ENCODE measurements around the gene RBM18. TPM values are rescaled to one million over a fixed set of nuclear protein-coding genes. Genes with fewer than 3 reads are reported as not detected.

Gene RBM18
- total RNA-seq, 1 experiment from 2014 or later, result 19.2 TPM

- intact Hi-C loops (cut with micrococcal nuclease; ENCODE audit: unreplicated experiment), result no loop called here
- no peak for DNase-seq (ENCODE audit: low read depth, low spot score)
- Histone ChIP-seq H3K27ac (ENCODE audit: low read length) (no peak overlapping the region), H3K4me3 (ENCODE audit: low read depth in 2 of 2, low read length in 2 of 2) (no peak overlapping the region), H3K27me3 (ENCODE audit: control insufficient read depth, insufficient read depth, low read length) (no peaks in the 10 kb centered on the region), H3K4me1 (ENCODE audit: control insufficient read depth, insufficient read depth, low read length) (no peaks in the 10 kb centered on the region), H3K36me3 (ENCODE audit: control insufficient read depth, insufficient read depth, low read length) (peaks cover 4% of the 10 kb centered on the region; the same call in 1 of the 2 replicates), H3K9me3 (ENCODE audit: control insufficient read depth, insufficient read depth, low read depth, low read length) (no peaks in the 10 kb centered on the region)
- ChIA-PET POLR2A (no interaction called here), CTCF (no interaction called here)
- in situ Hi-C loops (cut with HindIII; ENCODE audit: low pct_unique_long_range_greater_than_20kb, low sequenced_read_pairs), result no loop called here
- no peak for ATAC-seq
- TF ChIP-seq TCF7L2 (IDR thresholded peaks at IDR 0.05; ENCODE audit: low read depth, low read length) (no peak), CTCF (IDR thresholded peaks at IDR 0.05) (no peak), POLR2AphosphoS5 (IDR thresholded peaks at IDR 0.05; ENCODE audit: low read depth, low read length) (no peak), REST (IDR thresholded peaks at IDR 0.05; ENCODE audit: insufficient read depth in 1 of 2, low read depth in 2 of 2, low read length in 1 of 2) (no peak), SIN3A (IDR thresholded peaks at IDR 0.05; ENCODE audit: borderline replicate concordance, insufficient read depth, low read depth, low read length) (no peak)
- BruUV-seq (replicated peaks), result no TSS peak
These were observed 42.4 kb upstream of the RBM18 start for GRCh38 chr9:122307061-122307460.

- no peak overlapping the region for H3K4me3 ChIP-seq (ENCODE audit: low read depth in 2 of 2, low read length in 2 of 2)
- no peaks in the 10 kb centered on the region for H3K27me3 ChIP-seq (ENCODE audit: control insufficient read depth, insufficient read depth, low read length)
- H3K27ac ChIP-seq (ENCODE audit: low read length), result no peak overlapping the region
- in situ Hi-C loops (cut with HindIII; ENCODE audit: low pct_unique_long_range_greater_than_20kb, low sequenced_read_pairs), result no loop called here
- H3K9me3 ChIP-seq (ENCODE audit: control insufficient read depth, insufficient read depth, low read depth, low read length), result no peaks in the 10 kb centered on the region
- ChIA-PET POLR2A (interaction anchor here (0.6 kb wide), 1 partner anchor 164 kb away, joined by 16 read pairs; no protein-coding TSS in a partner anchor), CTCF (no interaction called here)
- no peak for DNase-seq (ENCODE audit: low read depth, low spot score)
- H3K4me1 ChIP-seq (ENCODE audit: control insufficient read depth, insufficient read depth, low read length), result no peaks in the 10 kb centered on the region
- BruUV-seq (replicated peaks), result no TSS peak
- intact Hi-C loops (cut with micrococcal nuclease; ENCODE audit: unreplicated experiment), result no loop called here
- no peak for ATAC-seq
- no peaks in the 10 kb centered on the region; the same call in 1 of the 2 replicates for H3K36me3 ChIP-seq (ENCODE audit: control insufficient read depth, insufficient read depth, low read length)
- TF ChIP-seq TCF7L2 (IDR thresholded peaks at IDR 0.05; ENCODE audit: low read depth, low read length) (no peak), REST (IDR thresholded peaks at IDR 0.05; ENCODE audit: insufficient read depth in 1 of 2, low read depth in 2 of 2, low read length in 1 of 2) (no peak), POLR2AphosphoS5 (IDR thresholded peaks at IDR 0.05; ENCODE audit: low read depth, low read length) (no peak), CTCF (IDR thresholded peaks at IDR 0.05) (no peak), SIN3A (IDR thresholded peaks at IDR 0.05; ENCODE audit: borderline replicate concordance, insufficient read depth, low read depth, low read length) (no peak)
These were observed 37.8 kb upstream of the RBM18 start for GRCh38 chr9:122302237-122303093.

Data from Panc1 (cell line).